Ureter (tissue), 1 donor: ENCODE data around the gene SRMS. TPM values are rescaled to one million over a fixed set of nuclear protein-coding genes. Genes with fewer than 3 reads are reported as not detected.
"Not testable (repeated sequence)": the region's sequence is repeated elsewhere in the genome, so short reads cannot be mapped to it uniquely, and the experiment has no call there.

ENCODE experiments used
- DNase-seq: peaks from one replicate; pipeline ENCODE4 v3.0.0-alpha.2; 2020; ENCODE audit warnings: low spot score
- total RNA-seq: library from RNA; stranded (reverse); gene quantifications from one replicate; pipeline ENCODE4 v1.2.4, GENCODE V29; 2023
- donor health status: DM: yes; HTN: yes; CAD: no.

SRMS gene
- total RNA-seq, 1 donor from 2014 or later = 0.26 TPM

DNA sequence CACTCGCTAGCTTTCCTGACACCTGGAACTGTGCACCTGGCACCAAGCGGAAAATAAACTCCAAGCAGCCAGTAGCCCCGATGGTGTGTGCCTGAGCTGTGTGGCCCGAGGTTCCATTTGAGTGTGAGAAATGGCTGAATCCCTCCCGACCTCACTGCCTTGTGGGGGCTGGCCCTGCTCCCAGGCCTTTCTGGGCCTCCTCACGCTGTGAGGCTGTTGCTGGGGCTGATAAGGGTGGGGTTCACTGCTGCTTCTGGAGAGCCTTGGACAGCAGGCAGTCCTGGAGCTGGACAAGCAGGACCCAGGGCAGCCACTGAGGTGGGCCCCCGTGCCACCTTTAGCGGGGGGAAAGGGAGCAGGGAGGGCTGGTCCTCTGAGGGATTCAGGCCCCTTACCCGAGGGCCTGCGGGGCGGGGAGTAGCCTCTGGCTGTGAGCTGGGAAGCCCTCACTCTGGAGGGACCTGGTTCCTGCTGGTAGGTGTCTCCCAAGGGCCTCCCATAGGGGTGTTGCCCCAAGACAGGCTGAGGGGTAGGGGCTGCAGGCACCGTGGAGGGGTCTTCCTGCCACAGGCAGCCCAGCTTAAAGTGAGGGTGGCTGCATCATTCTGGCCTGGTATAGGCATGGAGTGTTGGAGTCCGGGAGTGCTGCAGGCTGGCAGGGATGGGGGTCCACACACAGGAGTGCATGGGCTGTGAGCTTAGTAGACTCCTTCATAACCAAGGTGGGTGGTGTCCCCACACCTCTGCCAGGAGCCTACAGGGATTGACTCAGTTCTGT lies 25.3 kb downstream of the SRMS start:
- no peak for DNase-seq

DNA sequence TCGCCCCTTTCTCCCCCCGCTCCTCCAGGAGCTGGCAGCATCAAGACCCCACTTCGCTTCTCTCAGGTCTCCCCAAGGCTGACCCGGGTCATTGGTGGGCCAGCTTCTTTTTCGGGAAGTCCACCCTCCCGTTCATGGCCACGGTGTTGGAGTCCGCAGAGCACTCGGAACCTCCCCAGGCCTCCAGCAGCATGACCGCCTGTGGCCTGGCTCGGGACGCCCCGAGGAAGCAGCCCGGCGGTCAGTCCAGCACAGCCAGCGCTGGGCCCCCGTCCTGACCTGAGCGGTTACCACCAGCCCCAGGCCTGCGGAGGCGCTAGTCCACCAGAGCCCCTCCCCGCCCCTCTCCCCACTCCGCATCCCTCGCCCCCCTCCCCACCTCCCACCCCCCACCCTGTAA lies 25.9 kb downstream of the SRMS start:
- no peak for DNase-seq

DNA sequence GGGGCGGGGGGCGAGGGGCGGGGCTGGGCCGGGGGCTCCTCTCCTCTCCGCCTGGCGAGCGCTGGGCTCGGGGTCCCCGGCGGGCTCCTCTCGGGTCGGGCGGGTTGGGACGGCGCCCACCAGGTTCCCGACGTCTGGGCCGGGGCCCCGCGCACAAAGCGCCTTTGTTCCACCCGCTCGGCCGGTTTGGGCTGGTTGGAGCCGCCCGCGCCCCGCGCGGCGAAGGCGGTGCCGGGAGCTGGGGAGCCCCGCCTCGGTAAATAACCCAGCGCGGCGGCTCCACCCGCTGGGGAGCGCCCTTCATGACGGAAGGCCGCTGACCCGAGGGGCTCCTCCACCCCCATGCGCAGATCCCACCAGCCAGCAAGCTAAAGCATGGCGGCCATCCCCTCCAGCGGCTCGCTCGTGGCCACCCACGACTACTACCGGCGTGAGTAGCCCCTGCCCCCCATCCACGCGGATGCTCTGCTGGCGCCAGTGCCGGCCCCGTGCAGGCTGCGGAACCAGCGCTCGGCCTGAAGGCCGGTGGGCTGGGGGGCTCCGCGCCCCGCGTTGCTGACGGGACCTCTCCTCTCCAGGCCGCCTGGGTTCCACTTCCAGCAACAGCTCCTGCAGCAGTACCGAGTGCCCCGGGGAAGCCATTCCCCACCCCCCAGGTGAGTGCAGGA lies 26.5 kb downstream of the SRMS start:
- peak; percentile 88 for DNase-seq

DNA sequence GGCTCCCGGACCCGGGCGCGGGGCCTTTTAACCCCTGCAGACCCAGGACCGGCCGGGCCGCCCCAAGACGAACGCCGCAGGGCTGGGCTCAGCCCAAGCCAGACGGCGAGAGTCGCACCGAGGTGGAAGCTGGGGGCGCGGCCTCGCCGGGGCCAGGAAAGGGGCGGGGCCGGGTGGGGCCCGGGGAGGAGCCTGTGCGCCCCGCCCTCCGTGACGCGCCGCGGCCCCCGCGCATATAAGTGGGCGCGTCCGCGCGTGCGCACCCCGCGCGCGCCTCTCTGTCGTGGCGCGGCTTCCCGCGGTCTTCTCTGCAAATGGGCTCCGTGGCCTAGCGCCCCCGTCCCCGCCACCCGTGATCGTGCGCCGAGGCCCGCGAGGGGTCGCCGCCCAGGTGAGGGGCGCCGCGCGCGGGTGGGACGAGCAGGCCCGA lies 27.0 kb downstream of the SRMS start, which contains the start of gene PPDPF:
TSS of gene PPDPF (plus strand) at position 262 of the 430 bp plus-strand sequence. CDS start 544 bp downstream, outside the sequence.
- DNase-seq = peak; percentile 89

DNA sequence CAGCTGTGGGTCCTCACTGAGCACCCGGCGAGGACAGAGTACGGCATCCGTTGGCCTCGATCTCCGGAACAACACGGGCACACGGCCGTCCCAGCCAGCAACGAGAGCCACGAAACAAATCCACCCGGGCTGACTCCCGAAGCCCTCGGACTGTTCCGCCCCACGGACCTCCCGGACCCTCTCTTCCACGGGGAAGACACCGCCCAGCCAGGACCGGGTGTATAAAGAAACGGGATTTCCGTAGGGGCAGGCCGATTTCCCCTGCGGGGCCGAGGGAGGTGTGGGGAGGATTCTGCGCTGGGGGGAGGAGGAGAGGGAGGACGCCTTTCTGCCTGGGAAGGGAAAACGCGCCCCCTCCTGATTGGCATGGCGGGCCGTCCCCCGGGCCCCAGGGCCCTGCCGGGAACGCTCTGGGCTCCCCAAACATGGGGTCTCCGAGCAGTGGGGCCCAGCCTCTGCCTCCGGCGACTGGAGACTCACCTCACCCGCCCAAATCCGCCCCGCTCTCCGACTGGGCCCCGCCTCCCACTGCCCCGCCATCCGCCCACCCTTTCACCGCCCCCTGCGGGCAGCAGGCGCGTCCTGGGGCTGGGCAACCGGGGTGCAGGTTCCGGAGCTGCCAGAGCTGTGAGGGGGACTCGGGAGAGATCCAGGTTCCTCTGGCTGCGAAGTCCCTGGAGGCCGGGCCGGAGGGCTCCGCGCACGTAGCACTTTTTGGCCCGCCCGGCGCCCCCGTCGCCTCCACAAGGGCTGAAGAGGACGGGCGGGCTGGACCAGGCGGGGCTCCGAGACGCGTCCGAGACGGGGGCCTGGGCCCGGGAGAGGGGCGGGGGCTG lies 27.7 kb downstream of the SRMS start:
- DNase-seq = peak; percentile 84

DNA sequence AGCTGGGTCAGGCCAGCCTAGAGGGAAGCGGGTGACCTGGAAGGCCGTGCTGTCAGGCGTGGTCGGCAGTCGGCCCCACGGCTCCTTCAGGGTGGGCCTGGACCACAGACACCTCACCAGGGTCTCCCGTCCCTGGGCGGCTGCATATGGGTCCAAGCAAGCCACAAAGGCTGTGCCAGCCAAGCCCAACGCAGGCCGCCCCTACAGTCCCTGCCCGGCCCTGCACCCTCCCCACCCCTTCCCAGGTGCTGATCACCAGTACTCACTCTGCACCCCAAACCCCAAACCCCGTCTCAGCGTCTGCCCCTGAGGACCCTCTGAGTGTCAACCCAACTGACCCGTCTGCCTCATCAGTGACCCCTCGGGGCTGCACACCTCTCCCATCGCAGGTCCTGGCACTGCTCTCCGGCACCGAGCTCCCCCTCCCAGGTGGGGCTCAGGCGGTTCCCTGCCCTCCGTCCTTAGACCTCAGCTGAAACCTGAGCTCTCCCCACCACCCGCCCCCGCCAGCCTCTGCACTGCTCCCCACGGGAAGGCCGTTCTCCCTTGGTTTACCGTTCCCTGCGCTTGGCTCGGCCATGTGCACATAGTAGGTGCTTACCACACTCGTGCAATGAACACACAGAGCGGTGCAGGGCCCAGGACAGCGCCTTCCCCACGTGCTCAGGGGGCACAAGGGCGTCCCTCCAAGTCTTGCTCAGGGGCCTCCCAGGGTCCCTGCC lies 28.4 kb downstream of the SRMS start:
- DNase-seq = peak; percentile 51

DNA sequence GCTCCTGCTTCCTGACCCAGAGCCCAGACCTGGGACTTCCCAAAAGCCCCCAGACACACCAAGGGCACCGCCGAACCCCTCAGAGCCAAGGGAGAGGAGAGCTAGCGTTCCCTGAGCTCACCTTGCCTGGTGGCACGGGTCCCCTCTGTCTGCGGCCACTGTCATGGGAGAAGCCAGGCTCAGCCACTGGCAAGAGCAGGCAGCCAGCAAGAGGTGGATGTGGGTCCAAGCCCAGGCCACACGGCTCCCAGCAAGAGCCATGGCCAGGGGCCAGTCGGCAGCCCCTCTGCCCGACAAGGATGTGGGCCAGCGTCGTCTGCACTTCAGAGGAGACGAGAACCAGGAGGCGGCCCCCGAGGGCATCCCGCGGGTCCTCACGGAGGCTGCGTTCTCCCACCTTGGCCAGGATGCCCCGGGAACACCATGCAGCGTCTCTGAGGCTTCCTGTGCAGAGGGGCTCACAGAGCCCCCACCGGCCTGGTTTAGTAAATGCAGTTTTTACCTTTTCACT lies 29.1 kb downstream of the SRMS start:
- peak; percentile 44 for DNase-seq

DNA sequence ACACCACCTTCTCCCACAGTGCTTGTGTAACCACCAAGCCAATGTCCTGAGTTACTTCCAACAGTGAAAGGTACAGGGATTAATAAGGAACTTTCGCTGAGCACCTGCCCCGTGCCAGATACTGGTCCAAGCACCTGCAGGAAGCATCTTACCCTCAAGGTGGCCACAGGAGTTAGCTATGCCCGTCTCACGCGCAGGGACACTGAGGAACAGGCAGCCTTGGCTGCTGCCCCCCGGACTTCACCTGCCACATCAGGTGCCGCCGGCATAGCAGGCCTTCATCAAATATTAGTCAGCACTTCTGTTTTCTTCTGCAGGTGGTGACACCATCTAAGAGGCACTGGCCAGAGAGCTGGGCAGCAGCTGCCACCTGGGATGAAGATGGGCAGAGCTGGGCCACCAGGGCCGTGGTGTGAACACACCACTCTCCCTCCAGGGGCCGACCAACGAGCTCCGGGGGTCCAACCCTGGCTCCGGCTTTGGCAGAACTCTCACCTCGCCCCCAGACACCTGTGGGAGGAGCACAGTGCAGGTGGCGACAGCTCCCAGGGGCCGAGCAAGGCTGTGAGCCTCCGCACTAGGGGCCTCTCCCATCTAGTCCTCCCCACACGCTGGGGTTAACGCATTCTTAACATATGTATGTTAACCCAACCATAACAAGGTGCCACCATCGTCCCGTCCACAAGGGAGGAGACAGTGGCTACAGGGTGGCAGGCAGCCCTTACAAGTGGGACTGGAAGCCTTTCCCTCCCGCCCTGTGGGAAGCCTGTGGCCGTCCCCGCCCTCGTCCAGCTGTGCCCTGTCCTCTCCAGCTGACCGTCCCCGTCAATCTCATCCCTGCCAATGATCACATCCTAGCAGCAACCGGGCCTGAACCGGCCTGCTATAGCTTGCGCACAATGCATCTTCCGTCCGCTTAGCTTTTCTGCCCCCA lies 29.9 kb downstream of the SRMS start:
- no peak for DNase-seq

DNA sequence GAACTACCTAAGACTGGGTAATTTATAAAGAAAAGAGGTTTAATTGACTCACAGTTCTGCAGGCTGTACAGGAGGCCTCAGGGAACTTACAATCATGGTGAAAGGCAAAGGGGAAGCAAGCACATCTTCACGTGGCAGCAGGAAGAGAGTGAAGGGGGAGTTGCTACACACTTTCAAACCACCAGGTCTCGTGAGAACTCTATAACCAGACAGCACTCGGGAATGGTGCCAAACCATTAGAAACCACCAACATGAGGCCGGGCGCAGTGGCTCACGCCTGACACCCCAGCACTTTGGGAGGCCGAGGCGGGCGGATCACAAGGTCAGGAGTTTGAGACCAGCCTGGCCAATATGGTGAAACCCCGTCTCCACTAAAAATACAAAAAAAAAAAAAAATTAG lies 33.0 kb downstream of the SRMS start:
- DNase-seq = not testable (repeated sequence)

DNA sequence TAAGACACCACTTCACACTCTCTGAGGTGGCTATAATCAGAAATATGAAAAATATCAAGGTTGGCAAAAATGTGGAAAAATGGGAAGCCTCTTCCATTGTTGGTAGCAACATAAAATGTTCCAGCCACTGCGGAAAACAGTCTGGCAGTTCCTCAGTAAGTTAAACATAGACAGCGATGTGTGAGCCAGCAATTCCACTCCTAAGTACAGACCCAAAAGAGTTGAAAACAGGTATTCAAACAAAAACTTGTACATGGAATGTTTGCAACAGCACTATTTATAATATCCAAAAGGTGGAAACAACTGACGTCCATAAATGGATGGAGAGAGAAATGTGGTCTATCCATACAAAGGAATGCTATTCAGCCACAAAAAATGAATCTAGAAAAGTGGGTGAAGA lies 34.3 kb downstream of the SRMS start:
- no peak for DNase-seq

DNA sequence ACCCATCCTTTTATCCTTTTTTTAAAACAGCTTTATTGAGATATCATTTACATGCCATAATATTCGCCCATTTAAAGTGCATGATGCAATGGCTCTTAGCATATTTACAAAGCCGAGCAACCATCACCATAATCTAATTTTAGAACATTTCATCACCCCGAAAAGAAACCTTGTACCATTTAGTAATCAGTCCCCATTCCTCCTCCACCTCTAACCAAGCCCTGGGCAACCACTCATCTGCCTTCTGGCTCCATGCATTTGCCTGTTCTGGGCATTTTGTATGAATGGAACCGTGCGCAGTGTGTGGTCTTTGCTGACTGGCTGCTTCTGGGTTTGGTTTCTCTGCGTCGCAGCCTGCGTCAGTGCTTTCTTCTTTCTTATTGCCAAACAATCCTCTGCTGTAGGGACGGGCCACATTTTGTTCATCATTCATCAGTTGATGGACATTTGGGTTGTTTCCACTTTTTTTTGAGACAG lies 38.4 kb downstream of the SRMS start:
- no peak for DNase-seq

DNA sequence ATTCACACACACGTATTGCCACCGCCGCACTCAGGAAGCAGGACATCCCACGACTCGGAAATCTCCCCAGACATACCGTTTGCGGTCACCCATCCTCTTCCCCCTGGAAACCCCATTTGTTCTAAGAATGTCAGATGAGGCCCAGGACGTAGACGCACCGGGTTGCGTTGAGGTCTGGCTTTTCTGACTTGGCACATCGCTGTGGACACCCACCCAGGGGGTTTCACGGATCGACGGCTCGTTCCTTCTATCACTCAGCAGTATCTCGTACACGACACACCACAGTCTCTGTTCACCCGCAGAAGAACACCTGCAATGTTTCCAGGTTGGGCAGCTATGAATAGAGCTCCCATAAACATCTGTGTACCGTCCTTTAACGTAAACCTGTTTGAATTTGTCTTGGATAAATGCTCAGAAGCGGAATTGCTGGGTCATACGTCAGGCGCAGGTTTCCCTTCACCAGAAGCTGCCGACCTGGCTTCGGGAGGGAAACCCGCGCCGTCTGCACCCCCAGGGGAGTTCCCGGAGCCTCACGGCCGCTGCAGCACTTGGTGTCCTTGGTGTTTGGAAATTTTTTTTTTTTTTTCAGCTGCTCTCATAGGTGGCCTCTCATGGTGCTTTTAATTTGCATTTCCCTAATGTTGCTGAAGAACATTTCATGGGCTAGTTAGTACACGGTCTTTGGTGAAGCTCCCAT lies 39.3 kb downstream of the SRMS start:
- no peak for DNase-seq

DNA sequence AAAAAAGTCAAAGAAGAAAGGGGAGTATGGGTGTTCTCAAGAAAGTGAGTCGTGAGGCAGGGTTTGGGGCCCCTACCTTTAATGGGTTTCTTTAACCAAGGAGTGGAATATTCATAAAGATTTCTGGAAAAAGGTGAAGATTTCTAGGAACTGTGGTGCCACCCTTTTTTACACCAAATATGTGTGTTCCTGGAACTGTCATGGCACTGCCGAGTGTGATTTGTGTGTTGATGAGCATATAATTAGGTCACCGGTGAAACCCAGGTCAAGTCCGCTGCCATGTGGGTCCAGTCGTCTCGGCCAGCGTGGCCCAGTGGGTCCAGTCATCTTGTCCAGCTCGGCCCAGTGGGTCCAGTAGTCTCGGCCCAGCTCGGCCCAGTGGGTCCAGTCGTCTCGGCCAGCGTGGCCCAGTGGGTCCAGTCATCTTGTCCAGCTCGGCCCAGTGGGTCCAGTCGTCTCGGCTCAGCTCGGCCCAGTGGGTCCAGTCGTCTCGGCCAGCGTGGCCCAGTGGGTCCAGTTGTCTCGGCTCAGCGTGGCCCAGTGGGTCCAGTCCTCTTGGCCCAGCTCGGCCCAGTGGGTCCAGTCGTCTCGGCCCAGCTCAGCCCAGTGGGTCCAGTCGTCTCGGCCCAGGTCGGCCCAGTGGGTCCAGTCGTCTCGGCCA lies 40.3 kb downstream of the SRMS start:
- DNase-seq = no peak

DNA sequence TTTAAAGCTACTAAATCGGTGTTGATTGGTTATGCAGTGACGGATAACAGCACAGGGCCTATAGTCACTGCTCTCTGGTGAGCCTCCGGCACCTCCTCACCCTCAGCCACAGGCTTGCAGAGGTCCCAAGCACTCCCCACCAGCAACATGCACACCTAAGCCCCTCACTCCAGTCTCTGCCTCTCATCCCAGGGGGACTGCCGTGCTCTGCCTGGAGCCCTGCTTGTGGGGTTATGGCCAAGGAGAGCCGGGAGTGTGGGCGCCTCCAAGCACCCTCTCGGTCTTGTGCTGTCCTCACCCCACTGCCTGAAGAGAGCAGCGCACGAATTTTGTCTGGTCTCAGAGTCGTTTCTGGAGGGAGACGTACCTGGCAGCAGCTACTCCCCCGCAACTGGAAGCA lies 41.8 kb downstream of the SRMS start:
- DNase-seq = no peak

DNA sequence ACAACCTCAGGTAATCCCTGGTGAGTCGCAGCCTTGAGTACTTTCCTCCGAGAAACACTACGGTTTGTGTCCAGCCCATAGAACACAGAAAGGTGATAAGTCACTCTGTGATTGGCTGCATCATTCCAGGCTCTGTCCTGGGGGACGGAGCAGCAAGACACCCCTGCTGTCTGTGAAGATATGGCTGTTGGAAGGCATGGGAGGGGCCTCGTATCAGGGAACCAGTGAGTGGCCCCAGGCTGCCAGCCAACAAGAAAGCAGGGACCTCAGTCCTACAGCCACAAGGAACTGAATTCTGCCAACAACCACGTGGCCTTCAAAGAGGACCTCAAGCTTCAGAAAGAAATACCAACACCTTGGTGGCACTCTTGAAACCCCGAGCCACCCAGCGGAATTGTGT lies 42.3 kb downstream of the SRMS start:
- DNase-seq = no peak

DNA sequence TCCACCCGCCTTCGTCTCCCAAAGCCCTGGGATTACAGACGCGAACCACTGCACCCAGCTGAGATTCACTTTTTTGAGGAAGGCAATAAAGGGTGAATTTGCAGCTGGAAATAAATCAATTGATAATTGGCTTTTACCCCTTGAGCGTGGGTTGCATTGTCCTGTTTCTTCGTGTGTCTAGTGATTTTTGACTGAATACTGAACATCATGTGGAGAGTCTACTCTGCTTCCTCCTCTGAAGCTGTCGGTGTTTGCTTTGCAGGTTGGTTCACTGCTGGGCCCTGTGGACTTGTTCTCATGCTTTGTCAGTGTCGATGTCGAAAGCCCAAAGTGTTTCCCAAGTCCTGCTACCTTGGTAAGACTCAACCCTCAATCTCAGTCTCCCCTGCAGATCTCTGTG lies 42.9 kb downstream of the SRMS start:
- DNase-seq = no peak

DNA sequence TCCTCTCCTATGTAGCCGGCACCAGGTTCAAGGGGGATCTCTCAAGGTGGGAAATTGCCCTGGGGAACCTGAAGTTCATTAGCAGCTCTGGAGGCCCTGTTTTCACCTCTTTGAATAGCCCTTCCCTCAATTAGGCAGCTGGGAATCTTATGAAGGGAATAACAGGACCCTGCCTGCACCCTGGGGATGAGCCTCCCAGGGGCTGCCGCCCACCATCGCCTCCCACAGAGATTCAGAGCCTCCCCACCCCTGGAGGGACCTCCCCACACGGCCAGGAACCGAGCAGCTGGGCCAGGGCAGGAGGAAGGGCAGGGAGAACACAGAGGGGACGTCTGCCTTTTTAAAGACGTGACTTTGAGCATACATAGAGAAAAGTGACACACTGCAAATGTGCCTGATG lies 44.0 kb downstream of the SRMS start:
- DNase-seq = no peak

DNA sequence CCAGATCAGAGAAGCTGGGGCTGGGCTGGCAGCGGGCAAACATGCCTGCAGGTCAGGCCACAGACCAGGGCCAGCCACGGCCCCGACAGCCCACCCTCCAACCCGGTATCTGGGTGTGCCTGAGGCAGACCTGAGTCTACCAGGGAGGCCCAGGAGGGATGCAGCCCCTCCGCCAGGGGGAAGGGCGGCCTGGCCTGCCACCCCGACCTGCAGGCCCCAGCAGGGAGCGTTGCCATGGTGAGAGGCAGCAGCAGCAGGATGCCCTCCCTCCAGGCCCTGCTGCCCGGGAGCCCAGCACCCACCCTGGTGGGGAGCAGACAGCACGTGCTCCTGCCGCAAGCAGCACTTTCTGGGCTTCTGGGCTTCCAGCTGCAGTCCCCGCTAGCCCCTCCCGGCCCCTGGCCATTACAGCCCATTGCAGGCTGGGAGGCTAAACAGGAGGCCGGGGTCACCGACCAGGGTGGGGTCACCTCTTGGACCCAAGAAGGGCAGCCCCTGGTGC lies 44.8 kb downstream of the SRMS start:
- DNase-seq = no peak
